Smooth muscle cell (in vitro differentiated cells): ENCODE data around the gene FDXACB1. TPM values are rescaled to one million over a fixed set of nuclear protein-coding genes. Genes with fewer than 3 reads are reported as not detected.

ENCODE experiments used
- DNase-seq: peaks from one replicate; lab custom pipeline; 2025; ENCODE audit not compliant: unreplicated experiment; lab: John Stamatoyannopoulos, UW
- H2AFZ ChIP-seq: fragments of 200-600 bp; sonication (generic); 2 replicates; pipeline ENCODE4 v1.6.0; 2016; ENCODE audit warnings: antibody characterized with exemption, low read depth, mild to moderate bottlenecking
- H3F3A ChIP-seq: fragments of 200-600 bp; sonication (generic); 2 replicates; pipeline ENCODE4 v1.6.0; 2017; ENCODE audit warnings: antibody characterized with exemption, low read depth
- H3K27ac ChIP-seq: fragments of 200-600 bp; sonication (generic); 2 replicates; pipeline ENCODE4 v1.5.1; 2016; ENCODE audit warnings: low read depth, mild to moderate bottlenecking
- H3K27me3 ChIP-seq: fragments of 200-600 bp; sonication (generic); 2 replicates; pipeline ENCODE4 v1.6.1; 2016; ENCODE audit warnings: low read depth, mild to moderate bottlenecking
- H3K36me3 ChIP-seq: fragments of 200-600 bp; sonication (generic); 2 replicates; pipeline ENCODE4 v1.5.1; 2016; ENCODE audit warnings: low read depth
- H3K4me1 ChIP-seq: fragments of 200-600 bp; sonication (generic); 2 replicates; pipeline ENCODE4 v1.5.1; 2016; ENCODE audit warnings: low read depth
- H3K4me2 ChIP-seq: fragments of 200-600 bp; sonication (generic); 2 replicates; pipeline ENCODE4 v1.6.0; 2016; ENCODE audit warnings: mild to moderate bottlenecking
- H3K4me3 ChIP-seq: fragments of 200-600 bp; sonication (generic); 2 replicates; pipeline ENCODE4 v1.5.1; 2016; ENCODE audit warnings: mild to moderate bottlenecking
- H3K79me2 ChIP-seq: fragments of 200-600 bp; sonication (generic); 2 replicates; pipeline ENCODE4 v1.6.0; 2016; ENCODE audit warnings: low read depth, mild to moderate bottlenecking
- H3K9ac ChIP-seq: fragments of 200-600 bp; sonication (generic); 2 replicates; pipeline ENCODE4 v1.6.0; 2016; ENCODE audit warnings: low read depth
- H3K9me3 ChIP-seq: fragments of 200-600 bp; sonication (generic); replicated peaks from 2 replicates; pipeline ENCODE4 v1.5.1; 2016; ENCODE audit warnings: low read depth
- H4K20me1 ChIP-seq: fragments of 200-600 bp; sonication (generic); 2 replicates; pipeline ENCODE4 v1.6.0; 2016; ENCODE audit warnings: low read depth
- CTCF ChIP-seq: fragments of 200-600 bp; sonication (generic); IDR thresholded peaks from 2 replicates; pipeline ENCODE4 v1.5.1; 2017; ENCODE audit warnings: borderline replicate concordance, mild to moderate bottlenecking, antibody characterized with exemption; ENCODE audit not compliant: insufficient read depth, poor library complexity, severe bottlenecking
- WGBS: methylation state at CpG from one replicate; pipeline ENCODE4 v1.1.7; 2016; ENCODE audit warnings: low lambda C conversion rate; 5-methylcytosine and 5-hydroxymethylcytosine counted together
- polyA plus RNA-seq: library from polyadenylated mRNA; unstranded; fragments of >200 nt; fragmentation: Nextera tagmentation; extraction: Ambion mirVana; gene quantifications from 2 replicates; pipeline ENCODE4 v1.2.1, GENCODE V29; 2016
- total RNA-seq: library from RNA; depleted of rRNA; stranded (reverse); fragments of >200 nt; gene quantifications from 2 replicates; pipeline ENCODE4 v1.2.3, GENCODE V29; 2014

FDXACB1 gene
- total and polyA plus RNA-seq, 2 experiments from 2014 or later: 2.1 TPM

- Histone ChIP-seq H3K27me3 (no peaks in the 10 kb centered on the region), H3K9me3 (no peaks in the 10 kb centered on the region), H3K4me1 (peaks cover 8% of the 10 kb centered on the region), H3K4me3 (peak overlapping the region; percentile 63), H3K9ac (peak overlapping the region; percentile 96), H4K20me1 (no peaks in the 10 kb centered on the region), H3K27ac (peak overlapping the region; percentile 98), H3K36me3 (no peaks in the 10 kb centered on the region), H3F3A (no peaks in the 10 kb centered on the region), H3K4me2 (peak overlapping the region; percentile 92), H3K79me2 (no peaks in the 10 kb centered on the region), H2AFZ (peak overlapping the region; percentile 87)
- no peak for TF ChIP-seq CTCF
- DNase-seq: no peak
- 2% methylated on average over 13 of the region's 13 CpGs for WGBS
Measured at GRCh38 chr11:111878385-111878848, 548 bp downstream of the FDXACB1 start.

DNA sequence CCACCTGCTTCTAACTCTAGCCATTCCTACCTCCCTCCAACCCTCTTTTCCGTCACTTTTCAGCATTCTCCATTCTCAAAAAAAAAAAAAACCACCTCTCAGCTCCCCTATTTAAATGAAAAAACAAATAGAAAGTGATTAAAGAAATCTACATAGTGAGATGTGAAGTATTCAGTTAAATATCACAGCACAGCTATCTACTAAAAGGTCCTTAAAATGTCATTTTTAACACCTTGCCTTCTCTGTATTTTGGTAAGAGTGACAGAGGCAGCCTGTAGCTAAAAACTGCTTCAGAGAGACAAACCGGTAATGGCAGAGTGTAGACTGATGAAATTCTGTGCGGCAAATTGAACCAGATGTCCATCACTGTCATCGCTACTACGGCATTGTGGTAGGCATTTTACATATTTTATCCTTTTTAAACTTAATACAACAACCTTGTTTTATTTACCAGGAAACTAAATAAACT is 7.2 kb downstream of the FDXACB1 start:
- H2AFZ ChIP-seq: peak overlapping the region; percentile 99
- TF ChIP-seq CTCF: no peak
- peaks cover 10% of the 10 kb centered on the region for H3K79me2 ChIP-seq
- peak overlapping the region; percentile 53 for H3K27ac ChIP-seq
- peaks cover 6% of the 10 kb centered on the region for H3K36me3 ChIP-seq
- peaks cover 10% of the 10 kb centered on the region for H3K4me1 ChIP-seq
- peak overlapping the region; percentile 90 for H3K4me2 ChIP-seq
- H3K4me3 ChIP-seq: peak overlapping the region; percentile 99
- 61% methylated on average over 5 of the region's 5 CpGs for WGBS
- H3F3A ChIP-seq: no peaks in the 10 kb centered on the region
- DNase-seq: no peak
- H3K27me3 ChIP-seq: no peaks in the 10 kb centered on the region
- H3K9ac ChIP-seq: peak overlapping the region; percentile 81
- no peaks in the 10 kb centered on the region for H4K20me1 ChIP-seq
- no peaks in the 10 kb centered on the region for H3K9me3 ChIP-seq

- H3K4me3 ChIP-seq: peak within 1 kb of the TSS; percentile 99
- WGBS: under 1% methylated on average over 27 of the region's 51 CpGs
- H3K4me1 ChIP-seq: peaks cover 10% of the 10 kb centered on the region
- no peaks in the 10 kb centered on the region for H3F3A ChIP-seq
- peak; percentile 31 for TF ChIP-seq CTCF
- H3K4me2 ChIP-seq: peak within 1 kb of the TSS; percentile 90
- peaks cover 6% of the 10 kb centered on the region for H3K36me3 ChIP-seq
- peaks cover 10% of the 10 kb centered on the region for H3K79me2 ChIP-seq
- H3K9me3 ChIP-seq: no peaks in the 10 kb centered on the region
- peak within 1 kb of the TSS; percentile 81 for H3K9ac ChIP-seq
- no peaks in the 10 kb centered on the region for H3K27me3 ChIP-seq
- peak within 1 kb of the TSS; percentile 99 for H2AFZ ChIP-seq
- peak; percentile 35 for DNase-seq
- H3K27ac ChIP-seq: peak within 1 kb of the TSS; percentile 53
- H4K20me1 ChIP-seq: no peaks in the 10 kb centered on the region
Measured at GRCh38 chr11:111870886-111871692, 7.9 kb downstream of the FDXACB1 start, which contains the start of gene ALG9. TSS of gene ALG9 (minus strand) at chr11:111871581. CDS start at chr11:111871482, 99 bp downstream.
